IMR-90 (cell line): ENCODE results near the gene ACOT4. TPM values are rescaled to one million over a fixed set of nuclear protein-coding genes. Genes with fewer than 3 reads are reported as not detected.

Experiments used
- polyA plus RNA-seq, 3 experiments: library from polyadenylated mRNA; depleted of rRNA; stranded (reverse); fragments of >200 nt; gene quantifications; 2 replicates each; pipeline ENCODE4 v1.2.3, GENCODE V29; 2012; ENCODE audit warnings: low replicate concordance in 1 of 3
- total RNA-seq: library from RNA; depleted of rRNA; stranded (reverse); fragments of >200 nt; gene quantifications from 2 replicates; pipeline ENCODE4 v1.2.3, GENCODE V29; 2012; rRNA removed

Gene ACOT4
- total and polyA plus RNA-seq, 2 of the 4 experiments (the other 2 are of a cell fraction): 0.22 to 0.54 TPM

Other genes with a start within 250 kb of the ACOT4 start
- gene NUMB, start 133.3 kb upstream of the ACOT4 start, total RNA-seq: 41.7 and 45.9 TPM in 2 replicates
- gene NUMB, start 133.3 kb upstream of the ACOT4 start, polyA plus RNA-seq (2012; rRNA removed): 114 and 135 TPM in 2 replicates
- gene RIOX1, start 100.9 kb upstream of the ACOT4 start, total RNA-seq: 11.7 and 12.9 TPM in 2 replicates
- 9.5 and 10.1 TPM in 2 replicates for gene RIOX1, start 100.9 kb upstream of the ACOT4 start, polyA plus RNA-seq (2012; rRNA removed)
- gene ACOT1, start 54.7 kb upstream of the ACOT4 start, total RNA-seq: 5.2 and 5.6 TPM in 2 replicates
- gene ACOT1, start 54.7 kb upstream of the ACOT4 start, polyA plus RNA-seq (2012; rRNA removed): 4.8 and 5.5 TPM in 2 replicates
- not detected in 2 replicates for gene HEATR4, start 32.9 kb upstream of the ACOT4 start, total RNA-seq
- not detected in 2 replicates for gene HEATR4, start 32.9 kb upstream of the ACOT4 start, polyA plus RNA-seq (2012; rRNA removed)
- 19.7 and 24.7 TPM in 2 replicates for gene ACOT2, start 22.7 kb upstream of the ACOT4 start, total RNA-seq
- 33.1 and 34.9 TPM in 2 replicates for gene ACOT2, start 22.7 kb upstream of the ACOT4 start, polyA plus RNA-seq (2012; rRNA removed)
- not detected in 2 replicates for gene ACOT6, start 20.6 kb downstream of the ACOT4 start, total RNA-seq
- gene ACOT6, start 20.6 kb downstream of the ACOT4 start, polyA plus RNA-seq (2012; rRNA removed): not detected in 2 replicates
- gene DNAL1, start 53.1 kb downstream of the ACOT4 start, total RNA-seq: 5.4 and 9.7 TPM in 2 replicates
- 3.2 and 4.5 TPM in 2 replicates for gene DNAL1, start 53.1 kb downstream of the ACOT4 start, polyA plus RNA-seq (2012; rRNA removed)
- gene PNMA1, start 122.5 kb downstream of the ACOT4 start, total RNA-seq: 6.5 and 7.5 TPM in 2 replicates
- gene PNMA1, start 122.5 kb downstream of the ACOT4 start, polyA plus RNA-seq (2012; rRNA removed): 21.0 and 28.2 TPM in 2 replicates